OCI-M1 (cell line): ENCODE data around the gene TNNC1.

Source experiments
- DNase-seq: peaks from one replicate; lab custom pipeline; 2025; lab: John Stamatoyannopoulos, UW

TNNC1 gene

DNA sequence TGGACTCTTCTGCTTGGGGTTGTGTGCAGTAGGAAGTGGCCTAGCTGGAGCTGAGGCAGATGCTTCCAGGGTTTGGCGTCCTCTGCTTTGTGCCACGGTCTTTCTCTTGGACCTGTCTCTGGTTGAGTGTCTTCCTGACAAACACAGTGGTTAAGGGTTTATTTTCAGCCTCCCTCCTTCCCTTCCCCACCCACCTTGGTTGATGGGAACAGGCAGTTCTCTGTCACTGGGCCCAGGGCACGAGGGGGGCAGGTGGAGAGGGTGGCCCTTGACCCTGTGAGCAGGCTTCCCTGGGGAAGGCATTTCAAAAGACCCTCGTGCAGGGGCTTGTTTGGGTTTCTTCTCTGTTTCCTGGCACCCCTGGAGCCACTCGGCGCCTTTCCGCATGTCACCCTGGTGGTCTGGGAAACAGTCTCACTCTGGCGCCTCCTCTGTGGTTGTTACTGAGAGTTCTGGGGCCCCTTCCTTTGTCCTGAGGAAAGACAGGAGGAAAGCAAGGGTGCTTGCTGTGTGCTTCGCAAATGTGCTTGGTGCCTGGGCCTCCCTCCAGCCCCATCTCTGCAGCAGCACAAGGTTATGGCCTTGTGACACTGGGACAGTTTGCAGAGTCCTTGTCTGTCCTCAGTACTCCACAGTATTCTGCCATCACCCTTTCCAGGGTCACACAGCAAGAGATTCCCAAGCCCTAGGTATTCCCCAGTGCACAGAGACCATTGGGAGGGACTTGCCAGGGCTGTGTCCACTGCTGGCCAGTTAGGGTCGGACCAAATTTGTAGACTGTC, 31.0 kb upstream of the TNNC1 start:
- DNase-seq: no peak

DNA sequence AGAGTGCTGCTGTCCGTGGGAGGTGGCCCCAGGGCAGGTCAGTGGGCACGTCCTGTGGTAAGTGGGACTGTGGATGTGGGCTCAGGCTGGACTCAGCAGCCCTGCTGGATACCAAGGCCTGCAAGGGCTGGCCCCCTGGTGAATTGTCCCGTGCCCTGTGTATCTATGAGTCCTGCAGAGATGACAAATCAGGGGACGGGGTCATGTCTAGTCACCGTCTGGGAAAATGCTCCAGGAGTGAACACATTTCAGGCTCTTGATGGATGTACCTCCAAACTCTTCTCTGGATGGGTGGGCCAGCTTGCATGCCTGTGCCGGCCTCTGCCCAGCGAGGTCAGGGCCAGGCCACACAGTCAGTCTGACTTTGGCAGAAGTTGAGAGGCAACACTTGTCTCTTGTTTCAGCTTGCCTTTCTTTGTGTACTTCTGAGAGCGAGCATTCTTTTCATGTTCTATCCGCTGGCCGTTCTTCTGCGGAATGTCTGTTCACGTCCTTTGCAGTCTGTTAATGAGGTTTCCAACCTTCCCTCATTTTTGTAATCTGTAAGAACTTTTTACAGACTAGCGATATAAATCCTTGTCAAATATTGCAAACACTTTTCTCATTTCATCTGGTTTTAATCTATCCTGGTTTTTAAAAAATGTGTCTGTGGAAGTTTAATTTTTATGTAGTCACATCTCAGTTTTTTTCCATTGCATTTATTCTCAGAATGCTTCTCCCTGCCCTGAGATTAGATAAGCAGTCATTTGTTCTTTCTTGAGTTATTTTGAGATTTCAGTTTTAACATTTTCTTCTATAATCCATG, 29.9 kb upstream of the TNNC1 start:
- no peak for DNase-seq

DNA sequence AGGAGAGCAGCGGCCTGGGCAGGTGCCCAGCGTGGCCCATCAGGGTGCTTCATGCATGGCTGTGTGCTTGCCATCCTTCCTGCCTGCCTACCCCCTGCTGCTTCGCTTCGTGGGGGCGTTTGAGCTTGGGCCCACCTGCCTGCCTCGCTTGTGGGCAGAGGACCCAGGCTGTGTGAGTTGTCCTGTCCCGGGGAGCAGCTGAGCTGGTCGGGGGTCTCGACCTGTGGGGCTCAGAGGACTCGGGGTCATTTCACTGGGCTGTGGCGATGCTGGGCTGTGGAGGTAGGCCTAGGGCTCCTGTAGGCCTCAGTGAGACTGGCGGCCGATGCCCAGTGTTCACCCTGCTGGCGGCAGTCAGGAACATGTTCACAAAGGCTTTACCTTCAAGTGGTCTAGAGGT, 29.2 kb upstream of the TNNC1 start:
- no peak for DNase-seq

DNA sequence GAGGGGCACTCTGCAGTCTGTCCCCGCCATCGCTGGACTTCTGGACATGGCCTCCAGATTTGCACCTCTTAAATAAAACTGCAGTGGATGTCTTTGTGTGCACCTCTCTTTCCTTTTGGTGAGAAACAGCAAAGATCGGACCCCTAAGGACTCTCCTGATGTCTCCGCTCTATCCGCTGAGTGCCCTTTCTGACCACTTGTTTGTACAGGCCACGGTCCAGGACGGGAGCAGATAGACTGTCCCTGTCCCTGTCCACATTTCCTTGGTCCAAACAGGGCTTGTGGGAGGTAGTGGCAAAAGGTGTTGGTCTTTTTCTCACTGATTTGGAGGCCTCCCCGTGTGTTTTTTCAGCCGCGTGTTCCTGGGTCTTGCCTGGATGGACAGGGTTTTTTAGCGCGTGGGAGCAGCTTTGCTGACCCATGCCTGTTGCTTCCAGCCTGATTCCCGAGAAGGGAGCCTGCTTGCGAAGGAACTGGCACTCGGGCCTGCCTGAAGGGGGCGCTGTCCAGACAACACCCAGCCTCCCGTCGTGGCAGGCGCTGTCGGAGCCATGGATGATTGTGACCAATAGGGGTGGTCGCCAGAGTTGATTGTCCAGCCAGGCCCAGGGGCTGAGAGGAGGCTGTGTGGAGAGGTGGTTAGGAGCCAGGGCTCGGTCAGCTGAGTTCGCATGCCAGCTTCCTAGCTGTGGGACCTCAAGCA, 28.1 kb upstream of the TNNC1 start:
- DNase-seq: peak; percentile 13

DNA sequence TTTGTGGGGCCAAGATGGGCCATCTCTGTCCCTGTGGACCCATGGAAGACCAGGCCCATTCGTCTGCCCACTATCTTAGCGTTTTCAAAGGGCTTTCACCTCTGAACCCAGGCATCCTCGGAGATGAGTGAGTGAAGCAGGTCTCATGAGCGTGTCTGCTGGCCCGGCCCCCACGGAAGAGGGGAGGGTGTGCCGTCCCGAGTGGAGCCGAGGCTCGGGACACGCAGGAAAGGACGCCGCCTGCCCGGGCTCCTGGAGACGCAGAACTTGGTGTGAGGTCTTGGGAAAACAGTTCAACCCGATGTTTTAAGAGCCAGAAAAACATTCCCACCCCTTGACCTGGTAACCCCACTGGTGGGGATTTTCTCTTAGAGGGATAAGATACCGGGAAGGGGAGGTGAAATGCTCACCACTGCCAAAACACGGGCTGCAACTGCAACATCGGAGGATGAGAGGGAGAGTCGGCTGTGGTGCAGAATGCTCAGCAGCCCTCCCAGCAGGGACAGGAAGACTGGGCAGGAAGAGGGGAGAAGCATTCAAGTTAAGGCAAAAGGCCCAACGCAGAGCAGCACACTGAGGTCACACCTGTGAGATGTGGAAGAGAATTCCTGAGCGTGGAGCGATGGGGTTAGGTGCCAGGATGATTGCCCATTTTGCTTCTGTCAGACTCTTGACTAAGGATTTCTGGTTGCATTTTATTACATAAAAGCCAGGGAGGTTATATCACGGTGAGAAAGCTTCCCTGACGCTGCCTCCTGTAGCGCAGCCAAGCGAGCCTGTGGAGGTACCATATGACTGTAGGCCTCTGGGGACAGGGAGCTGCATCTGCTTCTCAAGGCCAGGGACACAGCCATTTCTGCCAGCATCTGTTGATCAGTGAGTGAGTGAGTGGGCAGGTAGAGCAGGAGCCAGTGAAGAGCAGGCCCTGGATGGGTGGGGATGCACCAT, 27.2 kb upstream of the TNNC1 start:
- DNase-seq: no peak

DNA sequence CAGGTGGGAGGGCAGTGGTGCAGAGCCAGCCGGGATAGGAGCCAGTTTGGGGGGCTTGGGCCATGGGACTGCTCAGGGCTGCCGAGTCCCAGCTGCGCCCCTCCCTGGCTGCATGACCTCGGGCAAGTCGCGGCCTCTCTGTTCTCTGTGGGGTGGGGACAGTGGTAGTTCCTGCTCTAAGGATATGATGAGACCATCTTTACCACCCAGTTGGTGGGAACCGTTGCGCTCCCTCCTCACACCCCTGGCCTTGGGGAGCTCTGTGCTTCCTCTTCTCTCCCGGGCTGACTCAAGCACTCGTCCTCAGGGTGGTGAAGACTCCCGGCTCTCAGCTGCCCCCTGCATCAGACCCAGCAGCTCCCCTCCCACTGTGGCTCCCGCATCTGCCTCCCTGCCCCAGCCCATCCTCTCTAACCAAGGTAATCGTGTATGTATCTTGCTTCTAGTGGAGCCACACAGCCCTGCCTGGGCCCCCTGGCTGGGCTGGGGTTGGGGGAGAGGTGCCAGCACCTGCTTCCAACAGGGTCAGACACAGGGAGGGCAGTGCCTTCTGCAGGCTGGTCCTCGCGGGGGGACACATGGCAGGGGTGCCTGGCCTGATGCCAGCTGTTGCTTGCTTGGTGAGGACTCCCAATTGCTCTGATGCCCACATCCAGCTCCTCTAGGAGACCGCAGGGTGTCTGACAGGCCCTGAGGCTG, 26.2 kb upstream of the TNNC1 start:
- no peak for DNase-seq

DNA sequence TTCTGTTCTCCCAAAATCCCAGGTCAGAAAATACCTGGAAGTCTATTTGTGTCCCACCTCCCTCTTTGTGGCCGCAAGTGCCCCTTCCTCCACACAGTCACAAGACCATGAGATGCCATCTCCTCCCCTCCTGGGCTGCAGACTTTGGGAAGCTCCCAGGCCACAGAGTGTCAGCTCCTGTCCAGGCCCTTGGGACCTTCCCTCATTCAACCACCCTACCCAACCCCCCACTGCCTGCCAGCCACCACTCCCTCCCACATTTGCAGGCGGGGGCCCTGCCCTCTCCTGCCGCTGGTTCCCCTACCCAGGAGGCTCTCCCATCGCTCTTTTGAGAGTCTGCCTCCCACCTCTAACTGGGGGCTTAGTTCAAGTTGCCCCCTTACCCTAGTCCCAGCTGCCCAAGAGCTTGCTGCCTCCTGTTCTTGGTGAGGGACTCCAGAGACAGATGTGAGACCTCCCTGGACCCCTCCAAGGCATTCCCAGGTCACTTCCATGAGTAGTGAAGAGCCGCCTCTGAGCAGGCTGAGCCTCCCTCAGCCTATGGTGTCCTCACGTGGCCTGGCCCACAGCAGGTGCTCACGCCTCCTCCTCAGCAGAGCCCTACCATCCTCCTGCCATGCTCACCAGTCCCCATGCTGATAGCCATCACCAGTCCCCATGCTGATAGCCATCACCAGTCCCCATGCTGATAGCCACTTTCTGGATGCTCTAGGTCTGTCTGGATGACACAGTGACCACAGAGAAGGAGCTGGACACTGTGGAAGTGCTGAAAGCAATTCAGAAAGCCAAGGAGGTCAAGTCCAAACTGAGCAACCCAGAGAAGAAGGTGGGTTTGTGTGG, 25.4 kb upstream of the TNNC1 start:
- no peak for DNase-seq

DNA sequence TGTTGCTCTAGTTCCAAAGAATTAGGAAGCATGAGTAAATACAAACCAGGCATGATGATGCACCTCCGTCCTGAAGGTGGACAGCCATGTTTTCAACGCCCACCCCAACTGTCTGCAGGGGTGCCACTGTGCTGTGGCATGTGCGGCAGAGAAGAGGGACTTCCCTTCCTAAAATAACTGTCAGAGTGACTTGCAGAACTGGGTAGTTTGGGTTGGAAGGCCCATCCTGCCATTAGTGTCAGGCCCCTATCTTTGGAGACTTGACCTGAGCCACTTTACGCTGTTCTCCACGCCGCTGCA, 23.9 kb upstream of the TNNC1 start:
- DNase-seq: no peak

DNA sequence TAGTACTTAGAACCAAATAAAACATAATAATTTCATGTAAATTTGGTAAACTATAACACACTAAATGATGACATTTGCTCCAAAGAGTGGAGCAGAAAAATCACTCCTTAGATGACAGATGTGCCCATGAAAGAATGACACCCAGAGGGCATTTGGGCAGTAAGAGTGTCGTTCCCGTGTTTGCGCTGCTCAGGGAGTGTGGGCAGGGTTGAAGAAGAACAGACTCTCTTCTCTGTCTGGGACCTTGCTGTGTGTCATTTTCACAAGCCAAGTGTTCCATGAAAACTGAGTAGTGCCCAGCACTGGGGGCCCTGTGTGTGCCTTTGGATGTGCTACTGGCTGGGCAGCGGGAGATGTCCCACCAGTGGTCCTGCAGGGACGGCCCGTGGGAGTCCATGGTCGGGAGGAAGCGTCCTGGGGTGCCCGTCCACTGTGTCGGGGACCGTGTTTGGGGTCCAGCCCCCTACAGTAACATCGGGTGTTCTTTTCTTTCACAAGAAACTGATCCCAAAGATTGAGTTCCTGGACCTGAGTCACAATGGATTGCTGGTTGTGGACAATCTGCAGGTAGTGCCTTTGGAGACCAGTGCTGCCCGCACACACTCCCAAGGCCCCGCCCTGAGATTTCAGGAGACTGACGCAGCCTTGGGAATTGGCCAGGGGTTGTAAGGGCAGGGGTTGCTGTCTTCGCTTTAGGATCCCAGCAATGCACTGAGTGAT, 23.4 kb upstream of the TNNC1 start:
- no peak for DNase-seq

DNA sequence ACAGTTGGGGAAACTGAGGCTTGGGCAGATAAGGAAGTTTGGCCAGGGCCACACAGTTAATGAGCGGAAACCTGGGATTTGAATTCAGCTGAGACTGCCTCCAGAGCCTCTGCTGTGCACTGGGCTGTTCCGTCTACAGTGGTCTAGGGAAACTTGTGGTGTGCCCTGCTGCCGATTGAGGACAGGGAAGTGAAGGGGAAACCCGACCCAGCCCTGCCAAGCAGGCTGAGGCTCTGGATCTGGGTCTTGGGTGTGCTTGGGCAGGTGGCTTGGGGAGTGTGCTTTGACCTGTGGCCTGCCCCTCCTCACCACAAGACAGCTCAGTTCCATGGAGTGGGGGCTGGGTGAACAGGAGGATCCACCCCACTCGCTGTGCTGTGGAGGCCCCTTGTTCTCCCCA, 19.2 kb upstream of the TNNC1 start:
- no peak for DNase-seq

DNA sequence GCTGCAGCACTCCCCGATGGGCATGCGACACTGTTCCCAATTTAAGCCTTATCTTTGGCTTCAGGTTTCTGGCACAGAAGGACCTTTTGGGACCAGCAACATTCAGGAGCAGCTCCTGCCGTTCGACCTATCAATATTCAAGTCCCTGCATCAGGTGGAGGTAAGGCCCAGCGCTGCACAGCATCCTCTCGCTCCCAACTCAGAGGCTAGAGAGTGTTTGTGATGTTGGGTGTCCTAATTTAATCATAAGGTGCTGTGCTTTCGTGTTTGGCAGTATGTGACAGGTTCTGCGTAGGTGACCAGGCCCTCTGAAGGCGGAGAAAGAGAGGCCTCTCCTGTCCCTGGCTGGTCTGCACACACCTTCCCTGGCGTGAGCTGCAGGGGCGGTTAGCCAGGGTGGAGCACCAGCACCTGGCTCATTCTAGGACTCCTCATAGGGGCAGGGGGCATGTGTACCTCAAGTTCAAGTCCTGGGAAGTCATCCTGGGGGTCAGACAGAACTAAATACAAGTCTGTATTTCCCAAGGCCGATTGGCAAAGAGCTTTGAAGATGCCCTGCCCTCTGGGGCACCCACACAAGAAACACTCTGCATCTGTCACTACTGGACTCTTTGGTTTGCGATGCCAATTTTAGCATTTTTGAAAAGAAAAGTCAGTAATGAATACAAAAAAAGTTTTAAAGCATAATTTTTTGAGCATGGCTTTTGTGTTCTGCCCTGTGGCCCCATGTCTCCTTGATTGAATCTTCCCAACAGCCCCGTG, 18.6 kb upstream of the TNNC1 start:
- DNase-seq: no peak

DNA sequence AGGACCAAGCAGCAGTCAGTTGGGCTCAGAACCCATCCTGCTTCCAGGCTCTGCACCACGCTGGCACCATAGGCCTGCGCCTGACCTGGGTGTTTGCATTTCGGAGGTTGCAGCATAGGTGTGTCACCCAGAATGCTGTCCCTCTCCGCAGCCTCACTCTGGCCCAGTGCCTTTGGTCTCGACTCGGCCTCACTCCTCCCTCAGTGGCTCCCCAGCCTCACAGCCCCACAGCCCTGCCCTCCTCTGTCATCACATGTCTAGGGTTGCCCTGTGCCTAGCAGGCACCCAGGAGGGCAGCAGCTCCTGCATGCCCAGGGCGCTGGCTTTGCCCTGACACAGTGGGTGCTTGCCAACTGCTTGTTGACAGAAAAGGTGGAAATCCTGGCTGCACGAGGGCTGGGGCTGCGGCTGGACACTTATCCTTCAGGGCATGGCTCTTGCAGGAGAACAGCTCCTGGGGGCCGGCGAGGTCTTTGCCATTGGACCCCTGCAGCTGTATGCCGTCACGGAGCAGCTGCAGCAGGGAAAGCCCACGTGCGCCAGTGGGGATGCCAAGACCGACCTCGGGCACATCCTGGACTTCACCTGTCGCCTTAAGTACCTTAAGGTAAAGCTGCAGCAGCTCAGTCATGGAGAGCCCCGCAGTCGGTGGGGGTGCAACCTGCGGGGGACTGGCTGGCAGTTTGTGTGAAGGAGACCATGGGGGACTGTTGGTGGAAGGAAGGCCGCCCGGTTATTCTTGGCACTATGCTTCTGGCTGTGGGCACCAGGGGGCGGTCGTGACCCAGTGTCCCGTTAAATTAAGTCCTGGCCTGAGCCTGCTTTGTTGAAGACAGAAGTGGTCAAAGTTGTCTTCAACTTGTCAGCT, 17.8 kb upstream of the TNNC1 start:
- peak; percentile 43 for DNase-seq

DNA sequence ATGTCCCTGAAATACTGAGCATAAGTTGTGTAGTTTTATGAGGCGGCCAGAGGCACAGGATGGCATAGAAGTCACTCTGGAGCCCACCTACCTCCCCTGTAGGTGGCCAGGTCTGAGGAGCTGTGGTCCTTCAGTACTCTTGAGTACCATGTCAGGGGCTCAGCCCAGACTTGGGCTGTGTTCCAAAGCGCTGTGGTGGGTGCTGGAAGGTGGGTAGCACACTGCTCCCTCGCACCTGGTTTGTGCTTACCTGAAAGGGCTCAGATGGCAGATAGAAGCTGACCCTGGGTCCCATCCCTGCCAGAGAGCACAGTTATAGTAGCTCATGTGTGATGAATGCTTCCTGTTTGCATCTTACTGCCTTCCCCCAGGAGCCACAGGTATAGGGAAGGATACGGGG, 17.1 kb upstream of the TNNC1 start:
- no peak for DNase-seq

DNA sequence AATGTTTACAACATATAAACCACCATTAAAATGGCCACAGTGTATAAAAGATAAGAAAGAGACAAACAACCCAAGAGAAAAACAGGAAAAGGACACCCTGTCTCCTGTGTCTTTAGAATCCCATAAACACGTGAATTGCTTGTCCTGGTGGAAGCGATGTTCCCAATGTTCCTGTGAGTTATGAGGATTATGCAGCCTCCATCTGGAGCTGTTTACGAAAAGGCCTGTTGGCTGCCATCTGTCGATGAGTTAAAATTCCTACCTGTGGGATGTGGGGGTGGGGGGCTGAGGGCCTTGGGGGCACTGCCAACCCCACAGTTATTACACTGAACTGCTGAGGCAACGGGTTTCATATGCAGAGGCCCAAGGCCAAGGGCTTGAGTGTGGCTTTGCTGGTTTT, 15.2 kb upstream of the TNNC1 start:
- no peak for DNase-seq

DNA sequence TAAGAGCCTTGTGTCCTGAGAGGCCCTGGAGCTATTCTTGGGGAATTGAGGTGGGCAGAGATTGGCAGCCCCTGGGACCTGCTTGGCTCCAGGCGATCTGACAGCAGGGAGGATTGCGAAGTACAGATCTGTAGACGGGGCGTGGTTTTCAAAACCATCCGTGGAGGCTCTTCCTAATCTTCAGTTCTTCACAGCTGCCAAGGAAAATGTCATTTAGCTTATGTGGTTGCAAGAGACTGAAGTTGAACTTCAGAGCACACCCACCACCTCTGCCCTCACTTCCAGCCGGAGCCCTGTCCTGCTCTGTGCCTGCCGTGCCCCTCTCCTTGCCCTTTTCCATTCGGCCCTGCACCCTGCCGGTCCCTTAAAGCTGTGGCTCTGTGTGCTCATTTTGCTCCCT, 14.5 kb upstream of the TNNC1 start:
- DNase-seq: no peak

DNA sequence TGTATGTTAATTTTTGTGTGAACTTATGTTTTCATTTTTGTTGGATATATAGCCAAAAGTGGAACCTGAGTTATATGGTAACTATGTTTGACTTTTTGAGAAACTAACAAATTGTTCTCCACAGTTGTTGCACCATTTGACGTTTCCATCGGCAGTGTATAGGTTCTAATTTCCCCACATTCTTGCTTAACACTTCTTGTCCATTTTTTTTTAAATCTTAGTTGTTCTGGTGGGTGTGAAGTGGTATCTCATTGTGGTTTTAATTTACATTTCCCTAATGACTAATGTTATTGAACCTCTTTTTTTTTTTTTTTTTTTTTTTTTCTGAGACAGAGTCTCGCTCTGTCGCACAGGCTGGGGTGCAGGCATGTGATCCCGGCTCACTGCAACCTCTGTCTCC, 9.6 kb upstream of the TNNC1 start:
- no peak for DNase-seq

DNA sequence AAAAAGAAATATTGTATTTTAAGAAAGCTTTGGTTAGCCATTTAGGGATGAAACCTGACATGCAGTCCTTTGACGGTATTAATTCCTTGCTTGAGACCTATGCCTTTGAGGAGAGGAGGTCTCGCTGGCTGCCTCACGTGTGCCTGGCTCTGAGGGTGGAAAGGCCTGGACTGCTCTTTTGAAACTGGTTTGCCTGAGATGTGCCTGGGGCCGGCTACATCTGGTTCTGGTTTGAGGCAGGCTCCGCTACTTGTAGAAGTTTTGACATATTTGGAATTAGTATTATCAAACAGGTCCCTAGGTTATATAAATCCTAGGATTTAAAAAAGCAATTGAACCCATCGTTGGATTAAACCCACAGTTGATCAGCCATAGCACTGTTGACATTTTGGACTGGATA, 8.0 kb upstream of the TNNC1 start:
- no peak for DNase-seq
